ENCODE measurements around the gene CTBP2. TPM values are rescaled to one million over a fixed set of nuclear protein-coding genes. Genes with fewer than 3 reads are reported as not detected.

CTBP2 gene
- total RNA-seq, 1 experiment from 2014 or later = 212 TPM

- H3K36me3 Mint-ChIP-seq (ENCODE audit: insufficient read depth in 1 of 3, low read depth in 3 of 3) = peaks cover 24 to 35% (median 32%) of the 10 kb centered on the region in 3 experiments; a peak in 6 of 7 replicates
- no peak overlapping the region for H2AFZ ChIP-seq (ENCODE audit: low read length)
- H4K91ac ChIP-seq (ENCODE audit: insufficient read length, low read depth, low read length) = no peak overlapping the region
- H3K27me3 ChIP-seq (ENCODE audit: insufficient read depth, low read length) = no peaks in the 10 kb centered on the region
- H3K14ac ChIP-seq (ENCODE audit: insufficient read depth, low read length) = no peak overlapping the region
- no peak overlapping the region for H3K56ac ChIP-seq (ENCODE audit: insufficient read length, low read depth, low read length)
- H2BK120ac ChIP-seq (ENCODE audit: low read depth, low read length, poor library complexity, severe bottlenecking) = no peak overlapping the region
- H3K4me1 ChIP-seq (ENCODE audit: insufficient read depth, low read length) = peaks cover 16% of the 10 kb centered on the region
- H4K5ac ChIP-seq (ENCODE audit: insufficient read length, low read depth, low read length) = no peak overlapping the region
- no peak overlapping the region for H3T11ph ChIP-seq (ENCODE audit: low read length)
- peaks cover 2% of the 10 kb centered on the region for H3K79me1 ChIP-seq (ENCODE audit: insufficient read depth, low read depth, low read length, poor library complexity, severe bottlenecking)
- no peak for DNase-seq
- no peak overlapping the region for H2BK15ac ChIP-seq (ENCODE audit: low read depth, low read length)
- H4K8ac ChIP-seq (replicated peaks; ENCODE audit: insufficient read length, low read depth, low read length) = no peak overlapping the region
- H3K9ac ChIP-seq (ENCODE audit: extremely low read depth, insufficient read length, low read length) = no peak overlapping the region
- no peak overlapping the region for H3K23ac ChIP-seq (ENCODE audit: insufficient read length, low read depth, low read length)
- H2AK5ac ChIP-seq (ENCODE audit: insufficient read length, low read length) = no peak overlapping the region
- H3K9me3 Mint-ChIP-seq = no peaks in the 10 kb centered on the region
- H2BK5ac ChIP-seq (ENCODE audit: insufficient read length, low read length) = no peak overlapping the region
- no peak overlapping the region for H3K4me3 Mint-ChIP-seq
- no peak overlapping the region for H3K4me2 ChIP-seq (ENCODE audit: insufficient read depth, insufficient read length, low read length)
- no peak overlapping the region for H3K18ac ChIP-seq (ENCODE audit: insufficient read length, low read depth, low read length)
- no peaks in the 10 kb centered on the region for H3K23me2 ChIP-seq (ENCODE audit: insufficient read length, low read depth, low read length, poor library complexity, severe bottlenecking)
- H3K27ac ChIP-seq (ENCODE audit: insufficient read length, low read depth, low read length) = no peak overlapping the region
- no peaks in the 10 kb centered on the region for H3K27me3 Mint-ChIP-seq (ENCODE audit: low read depth)
- H3K9me3 ChIP-seq (ENCODE audit: control insufficient read depth, low read depth, low read length) = no peaks in the 10 kb centered on the region
- no CpG with 5 or more reads among the region's 14 CpGs for WGBS (ENCODE audit: extremely low coverage, insufficient read length, low lambda C conversion rate)
- H3K79me2 ChIP-seq (ENCODE audit: insufficient read depth, low read length) = peaks cover 93% of the 10 kb centered on the region
- H2BK12ac ChIP-seq (ENCODE audit: insufficient read length, low read depth, low read length) = no peak overlapping the region
- TF ChIP-seq CTCF (conservative IDR thresholded peaks at IDR 0.05) = no peak
- H3K27ac Mint-ChIP-seq = peak overlapping the region in 2 of 3 experiments; percentile 40 to 46; a peak in 2 of 7 replicates
- H3K4me1 Mint-ChIP-seq = peaks cover 77 to 84% of the 10 kb centered on the region in 2 experiments
- no peak overlapping the region for H2BK20ac ChIP-seq (ENCODE audit: low read depth, low read length, poor library complexity, severe bottlenecking)
- H3K4ac ChIP-seq (ENCODE audit: low read depth, low read length) = no peak overlapping the region
- peaks cover 5% of the 10 kb centered on the region for H4K20me1 ChIP-seq (ENCODE audit: control insufficient read depth, insufficient read depth, insufficient read length)
Observed at GRCh38 chr10:125118011-125118611, 42.3 kb downstream of the CTBP2 start.
